HG03060 (cell line): Measurements from ENCODE around the gene PITX3.
A peak's percentile ranks its signal among the peaks of the same experiment; 100 is the strongest.
"Not testable (repeated sequence)": the region's sequence is repeated elsewhere in the genome, so short reads cannot be mapped to it uniquely, and the experiment has no call there.

Source experiments
- ATAC-seq: cut with Tn5 transposase; IDR thresholded peaks from one replicate; pipeline ENCODE4 v1.9.1; 2021; ENCODE audit warnings: low read depth, moderate number of reproducible peaks; ENCODE audit not compliant: unreplicated experiment

Gene PITX3

GRCh38 chr10:102261842-102262241 lies 20.5 kb upstream of the PITX3 start:
- no peak for ATAC-seq

GRCh38 chr10:102261196-102261595 lies 19.9 kb upstream of the PITX3 start:
- no peak for ATAC-seq

GRCh38 chr10:102255404-102255803 lies 14.1 kb upstream of the PITX3 start:
- ATAC-seq: no peak

GRCh38 chr10:102254426-102254825 lies 13.1 kb upstream of the PITX3 start:
- no peak for ATAC-seq

- ATAC-seq: not testable (repeated sequence)
Observed at GRCh38 chr10:102252508-102252907, 11.2 kb upstream of the PITX3 start.

GRCh38 chr10:102247734-102248133 lies 6.4 kb upstream of the PITX3 start:
- no peak for ATAC-seq

- no peak for ATAC-seq
Observed at GRCh38 chr10:102246261-102246660, 4.9 kb upstream of the PITX3 start.

GRCh38 chr10:102245932-102246251 lies 4.6 kb upstream of the PITX3 start:
- no peak for ATAC-seq

- ATAC-seq: peak; percentile 93
Observed at GRCh38 chr10:102245082-102245931, 4.0 kb upstream of the PITX3 start, which contains the start of gene GBF1. Gene GBF1 (plus strand): TSS chr10:102245532. CDS start chr10:102258939, 13,407 bp downstream.

- no peak for ATAC-seq
Observed at GRCh38 chr10:102243309-102243708, 2.0 kb upstream of the PITX3 start.

- no peak for ATAC-seq
Observed at GRCh38 chr10:102242118-102242485, 790 bp upstream of the PITX3 start.

GRCh38 chr10:102241032-102241443 lies 274 bp downstream of the PITX3 start:
- no peak for ATAC-seq

GRCh38 chr10:102240467-102241031 lies 763 bp downstream of the PITX3 start:
- no peak for ATAC-seq

GRCh38 chr10:102237711-102238252 lies 3.5 kb downstream of the PITX3 start:
- no peak for ATAC-seq

GRCh38 chr10:102236006-102236405 lies 5.3 kb downstream of the PITX3 start:
- no peak for ATAC-seq

- ATAC-seq: no peak
Observed at GRCh38 chr10:102235598-102235920, 5.8 kb downstream of the PITX3 start.

GRCh38 chr10:102234888-102235597 lies 6.3 kb downstream of the PITX3 start:
- ATAC-seq: no peak

- ATAC-seq: no peak
Observed at GRCh38 chr10:102233997-102234396, 7.3 kb downstream of the PITX3 start.

- ATAC-seq: no peak
Observed at GRCh38 chr10:102231357-102232318, 9.7 kb downstream of the PITX3 start.

GRCh38 chr10:102230861-102231356 lies 10.4 kb downstream of the PITX3 start:
- ATAC-seq: no peak
